Liver (tissue), 9 donors: ENCODE data around the gene MFSD11. TPM values are rescaled to one million over a fixed set of nuclear protein-coding genes. Genes with fewer than 3 reads are reported as not detected.

Experiments used
- DNase-seq: peaks from one replicate; pipeline ENCODE4 v3.0.0-alpha.2; 2017; ENCODE audit warnings: low spot score
- H3K27ac ChIP-seq, 2 donors: one replicate each; pipeline ENCODE4 v1.7.0; 2013; ENCODE audit warnings: inconsistent platforms in 2 of 2, low read length in 2 of 2, control low read depth in 1 of 2, low read depth in 1 of 2, mild to moderate bottlenecking in 1 of 2
- H3K27me3 ChIP-seq, 4 donors: one replicate each; pipeline versions ENCODE4 v1.6.1 to v1.7.0; 2013; ENCODE audit warnings: low read length in 3 of 4, inconsistent platforms in 1 of 4, mild to moderate bottlenecking in 1 of 4, moderate library complexity in 1 of 4; ENCODE audit not compliant: control insufficient read depth in 4 of 4, insufficient read depth in 4 of 4
- H3K36me3 ChIP-seq, 4 donors: one replicate each; pipeline versions ENCODE4 v1.6.1 to v1.7.0; 2013; ENCODE audit warnings: low read length in 3 of 4, mild to moderate bottlenecking in 3 of 4, low read depth in 1 of 4, moderate library complexity in 1 of 4; ENCODE audit not compliant: control insufficient read depth in 4 of 4, insufficient read depth in 3 of 4
- H3K4me1 ChIP-seq, 4 donors: one replicate each; pipeline versions ENCODE4 v1.6.1 to v1.7.0; 2013; ENCODE audit warnings: low read length in 3 of 4, mild to moderate bottlenecking in 3 of 4, moderate library complexity in 1 of 4; ENCODE audit not compliant: control insufficient read depth in 4 of 4, insufficient read depth in 4 of 4
- H3K4me3 ChIP-seq, 3 donors: one replicate each; pipeline versions ENCODE4 v1.6.1 to v1.7.0; 2013; ENCODE audit warnings: low read length in 3 of 3, control low read depth in 1 of 3, low read depth in 1 of 3, mild to moderate bottlenecking in 1 of 3
- H3K9ac ChIP-seq, 2 donors: one replicate each; pipeline ENCODE4 v1.7.0; 2013; ENCODE audit warnings: low read length in 2 of 2, mild to moderate bottlenecking in 2 of 2, moderate library complexity in 2 of 2, control low read depth in 1 of 2, low read depth in 1 of 2
- H3K9me3 ChIP-seq, 4 donors: one replicate each; pipeline versions ENCODE4 v1.6.1 to v1.7.0; 2013; ENCODE audit warnings: low read length in 3 of 4; ENCODE audit not compliant: control insufficient read depth in 4 of 4
- ATF3 ChIP-seq: IDR thresholded peaks from 2 replicates; pipeline ENCODE4 v1.6.1; 2016; ENCODE audit warnings: antibody characterized with exemption
- FOXA1 ChIP-seq: IDR thresholded peaks from 2 replicates; pipeline ENCODE4 v1.6.1; 2016; ENCODE audit warnings: antibody characterized with exemption
- FOXA2 ChIP-seq: IDR thresholded peaks from 2 replicates; pipeline ENCODE4 v1.6.1; 2016; ENCODE audit warnings: antibody characterized with exemption
- HNF4A ChIP-seq, 2 donors: conservative IDR thresholded peaks; 2 replicates each; pipeline ENCODE4 v1.6.1; 2016; ENCODE audit warnings: antibody characterized with exemption in 2 of 2, mild to moderate bottlenecking in 2 of 2
- HNF4G ChIP-seq: IDR thresholded peaks from 2 replicates; pipeline ENCODE4 v1.6.1; 2016; ENCODE audit warnings: antibody characterized with exemption
- JUND ChIP-seq, 2 donors: IDR thresholded peaks; 2 replicates each; pipeline ENCODE4 v1.6.1; 2016; ENCODE audit warnings: antibody characterized with exemption in 2 of 2
- NR2F2 ChIP-seq: IDR thresholded peaks from 2 replicates; pipeline ENCODE4 v1.6.1; 2016; ENCODE audit warnings: antibody characterized with exemption
- RAD21 ChIP-seq, 2 donors: IDR thresholded peaks; 2 replicates each; pipeline ENCODE4 v1.6.1; 2016; ENCODE audit warnings: antibody characterized with exemption in 2 of 2, mild to moderate bottlenecking in 2 of 2
- RXRA ChIP-seq, 2 donors: IDR thresholded peaks; 2 replicates each; pipeline ENCODE4 v1.6.1; 2017 to 2018; ENCODE audit warnings: antibody characterized with exemption in 2 of 2, mild to moderate bottlenecking in 1 of 2
- TAF1 ChIP-seq: conservative IDR thresholded peaks from 2 replicates; pipeline ENCODE4 v1.6.1; 2016; ENCODE audit warnings: antibody characterized with exemption, mild to moderate bottlenecking
- YY1 ChIP-seq: IDR thresholded peaks from 2 replicates; pipeline ENCODE4 v1.6.1; 2016; ENCODE audit warnings: antibody characterized with exemption, mild to moderate bottlenecking
- ZBTB33 ChIP-seq: IDR thresholded peaks from 2 replicates; pipeline ENCODE4 v1.6.1; 2016; ENCODE audit warnings: antibody characterized with exemption
- whole genome bisulfite sequencing: extraction: QIAGEN DNeasy Blood & Tissue Kit; methylation state at CpG from one replicate; pipeline ENCODE4 v1.1.7; 2013; 5-methylcytosine and 5-hydroxymethylcytosine counted together
- polyA plus RNA-seq, 2 donors: library from polyadenylated mRNA; stranded (reverse) in 1 of 2; unstranded in 1 of 2; fragments of 200-250 nt in 1 of 2; fragments of >200 nt in 1 of 2; fragmentation: Nextera tagmentation in 1 of 2; extraction: Ambion mirVana in 1 of 2; gene quantifications; one replicate each; pipeline versions ENCODE4 v1.2.1 to v1.2.3, GENCODE V29; 2013 to 2015
- total RNA-seq, 2 donors: library from RNA; depleted of rRNA; stranded (reverse); fragments of >200 nt; gene quantifications; one replicate each; pipeline ENCODE4 v1.2.3, GENCODE V29; 2014
- TF ChIP-seq, protein P1 (sequence below): fragments of 150-350 bp; IDR thresholded peaks from 2 replicates; pipeline ENCODE4 v1.5.1; 2017; ENCODE audit warnings: improper control_type of control experiment, low read depth, low read length; ENCODE audit not compliant: missing input control
- TF ChIP-seq, protein P2 (sequence below): IDR thresholded peaks from 2 replicates; pipeline ENCODE4 v1.6.1; 2016; ENCODE audit warnings: antibody characterized with exemption
- TF ChIP-seq, protein P3 (sequence below): IDR thresholded peaks from 2 replicates; pipeline ENCODE4 v1.6.1; 2016; ENCODE audit warnings: antibody characterized with exemption, mild to moderate bottlenecking
- donor health status: healthy.
- donor health status: healthy.
- donor health status: healthy.
- donor health status: healthy.
- donor health status: healthy.

Gene MFSD11
- total and polyA plus RNA-seq, 4 donors = 8.6 to 26.9 (median 17.5) TPM

GRCh38 chr17:76792348-76792747, 54.4 kb downstream of the MFSD11 start:
- WGBS = 98% methylated on average over 5 of the region's 5 CpGs
- Histone ChIP-seq H3K27me3 (no peaks in the 10 kb centered on the region), H3K9me3 (no peaks in the 10 kb centered on the region), H3K4me3 (no peak overlapping the region), H3K4me1 (peaks cover 0 to 1% (median 0%) of the 10 kb centered on the region in 4 donors), H3K9ac (no peak overlapping the region), H3K36me3 (no peaks in the 10 kb centered on the region), H3K27ac (no peak overlapping the region)
- TF ChIP-seq JUND (IDR thresholded peaks at IDR 0.05) (no peak), RAD21 (IDR thresholded peaks at IDR 0.05) (no peak), FOXA1 (no peak), NR2F2 (no peak), HNF4A (conservative IDR thresholded peaks at IDR 0.05) (no peak), ATF3 (no peak), HNF4G (no peak), FOXA2 (no peak), ZBTB33 (no peak), YY1 (no peak), TAF1 (no peak), RXRA (IDR thresholded peaks at IDR 0.05) (no peak)
- TF ChIP-seq, protein P1, sequence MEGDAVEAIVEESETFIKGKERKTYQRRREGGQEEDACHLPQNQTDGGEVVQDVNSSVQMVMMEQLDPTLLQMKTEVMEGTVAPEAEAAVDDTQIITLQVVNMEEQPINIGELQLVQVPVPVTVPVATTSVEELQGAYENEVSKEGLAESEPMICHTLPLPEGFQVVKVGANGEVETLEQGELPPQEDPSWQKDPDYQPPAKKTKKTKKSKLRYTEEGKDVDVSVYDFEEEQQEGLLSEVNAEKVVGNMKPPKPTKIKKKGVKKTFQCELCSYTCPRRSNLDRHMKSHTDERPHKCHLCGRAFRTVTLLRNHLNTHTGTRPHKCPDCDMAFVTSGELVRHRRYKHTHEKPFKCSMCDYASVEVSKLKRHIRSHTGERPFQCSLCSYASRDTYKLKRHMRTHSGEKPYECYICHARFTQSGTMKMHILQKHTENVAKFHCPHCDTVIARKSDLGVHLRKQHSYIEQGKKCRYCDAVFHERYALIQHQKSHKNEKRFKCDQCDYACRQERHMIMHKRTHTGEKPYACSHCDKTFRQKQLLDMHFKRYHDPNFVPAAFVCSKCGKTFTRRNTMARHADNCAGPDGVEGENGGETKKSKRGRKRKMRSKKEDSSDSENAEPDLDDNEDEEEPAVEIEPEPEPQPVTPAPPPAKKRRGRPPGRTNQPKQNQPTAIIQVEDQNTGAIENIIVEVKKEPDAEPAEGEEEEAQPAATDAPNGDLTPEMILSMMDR = no peak
- TF ChIP-seq, protein P2, sequence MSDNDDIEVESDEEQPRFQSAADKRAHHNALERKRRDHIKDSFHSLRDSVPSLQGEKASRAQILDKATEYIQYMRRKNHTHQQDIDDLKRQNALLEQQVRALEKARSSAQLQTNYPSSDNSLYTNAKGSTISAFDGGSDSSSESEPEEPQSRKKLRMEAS = no peak
- TF ChIP-seq, protein P3, sequence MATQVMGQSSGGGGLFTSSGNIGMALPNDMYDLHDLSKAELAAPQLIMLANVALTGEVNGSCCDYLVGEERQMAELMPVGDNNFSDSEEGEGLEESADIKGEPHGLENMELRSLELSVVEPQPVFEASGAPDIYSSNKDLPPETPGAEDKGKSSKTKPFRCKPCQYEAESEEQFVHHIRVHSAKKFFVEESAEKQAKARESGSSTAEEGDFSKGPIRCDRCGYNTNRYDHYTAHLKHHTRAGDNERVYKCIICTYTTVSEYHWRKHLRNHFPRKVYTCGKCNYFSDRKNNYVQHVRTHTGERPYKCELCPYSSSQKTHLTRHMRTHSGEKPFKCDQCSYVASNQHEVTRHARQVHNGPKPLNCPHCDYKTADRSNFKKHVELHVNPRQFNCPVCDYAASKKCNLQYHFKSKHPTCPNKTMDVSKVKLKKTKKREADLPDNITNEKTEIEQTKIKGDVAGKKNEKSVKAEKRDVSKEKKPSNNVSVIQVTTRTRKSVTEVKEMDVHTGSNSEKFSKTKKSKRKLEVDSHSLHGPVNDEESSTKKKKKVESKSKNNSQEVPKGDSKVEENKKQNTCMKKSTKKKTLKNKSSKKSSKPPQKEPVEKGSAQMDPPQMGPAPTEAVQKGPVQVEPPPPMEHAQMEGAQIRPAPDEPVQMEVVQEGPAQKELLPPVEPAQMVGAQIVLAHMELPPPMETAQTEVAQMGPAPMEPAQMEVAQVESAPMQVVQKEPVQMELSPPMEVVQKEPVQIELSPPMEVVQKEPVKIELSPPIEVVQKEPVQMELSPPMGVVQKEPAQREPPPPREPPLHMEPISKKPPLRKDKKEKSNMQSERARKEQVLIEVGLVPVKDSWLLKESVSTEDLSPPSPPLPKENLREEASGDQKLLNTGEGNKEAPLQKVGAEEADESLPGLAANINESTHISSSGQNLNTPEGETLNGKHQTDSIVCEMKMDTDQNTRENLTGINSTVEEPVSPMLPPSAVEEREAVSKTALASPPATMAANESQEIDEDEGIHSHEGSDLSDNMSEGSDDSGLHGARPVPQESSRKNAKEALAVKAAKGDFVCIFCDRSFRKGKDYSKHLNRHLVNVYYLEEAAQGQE = no peak
- DNase-seq = no peak

GRCh38 chr17:76793775-76794174, 55.9 kb downstream of the MFSD11 start:
- no peaks in the 10 kb centered on the region for H3K27me3 ChIP-seq
- H3K9ac ChIP-seq = no peak overlapping the region
- no peak for DNase-seq
- H3K36me3 ChIP-seq = no peaks in the 10 kb centered on the region
- 84% methylated on average over 4 of the region's 4 CpGs for WGBS
- peaks cover 0 to 1% (median 0%) of the 10 kb centered on the region in 4 donors for H3K4me1 ChIP-seq
- H3K4me3 ChIP-seq = no peak overlapping the region
- no peak overlapping the region for H3K27ac ChIP-seq
- no peak for TF ChIP-seq ATF3
- peak in 1 of 2 donors; percentile 31 for TF ChIP-seq RAD21 (IDR thresholded peaks at IDR 0.05)
- no peaks in the 10 kb centered on the region for H3K9me3 ChIP-seq
